PC-3 (cell line): ENCODE data around the gene EHMT1.

ENCODE experiments used
- EZH2phosphoT487 ChIP-seq: fragments of 300-600 bp; sonication (generic); IDR thresholded peaks from 2 replicates; pipeline ENCODE4 v1.6.1; 2018; ENCODE audit warnings: mild to moderate bottlenecking, antibody characterized with exemption, low read length, borderline replicate concordance
- TF ChIP-seq, protein P1 (sequence below): fragments of 300-600 bp; sonication (generic); conservative IDR thresholded peaks from 2 replicates; pipeline ENCODE4 v1.5.1; 2017; ENCODE audit warnings: antibody characterized with exemption, low read depth, mild to moderate bottlenecking, low read length

- no peak for TF ChIP-seq EZH2phosphoT487
- TF ChIP-seq, protein P1, sequence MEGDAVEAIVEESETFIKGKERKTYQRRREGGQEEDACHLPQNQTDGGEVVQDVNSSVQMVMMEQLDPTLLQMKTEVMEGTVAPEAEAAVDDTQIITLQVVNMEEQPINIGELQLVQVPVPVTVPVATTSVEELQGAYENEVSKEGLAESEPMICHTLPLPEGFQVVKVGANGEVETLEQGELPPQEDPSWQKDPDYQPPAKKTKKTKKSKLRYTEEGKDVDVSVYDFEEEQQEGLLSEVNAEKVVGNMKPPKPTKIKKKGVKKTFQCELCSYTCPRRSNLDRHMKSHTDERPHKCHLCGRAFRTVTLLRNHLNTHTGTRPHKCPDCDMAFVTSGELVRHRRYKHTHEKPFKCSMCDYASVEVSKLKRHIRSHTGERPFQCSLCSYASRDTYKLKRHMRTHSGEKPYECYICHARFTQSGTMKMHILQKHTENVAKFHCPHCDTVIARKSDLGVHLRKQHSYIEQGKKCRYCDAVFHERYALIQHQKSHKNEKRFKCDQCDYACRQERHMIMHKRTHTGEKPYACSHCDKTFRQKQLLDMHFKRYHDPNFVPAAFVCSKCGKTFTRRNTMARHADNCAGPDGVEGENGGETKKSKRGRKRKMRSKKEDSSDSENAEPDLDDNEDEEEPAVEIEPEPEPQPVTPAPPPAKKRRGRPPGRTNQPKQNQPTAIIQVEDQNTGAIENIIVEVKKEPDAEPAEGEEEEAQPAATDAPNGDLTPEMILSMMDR: no peak
Measured at GRCh38 chr9:137614631-137615386, 4.0 kb upstream of the EHMT1 start.
